ENCODE results near the gene CNOT10.

The CNOT10 gene

DNA sequence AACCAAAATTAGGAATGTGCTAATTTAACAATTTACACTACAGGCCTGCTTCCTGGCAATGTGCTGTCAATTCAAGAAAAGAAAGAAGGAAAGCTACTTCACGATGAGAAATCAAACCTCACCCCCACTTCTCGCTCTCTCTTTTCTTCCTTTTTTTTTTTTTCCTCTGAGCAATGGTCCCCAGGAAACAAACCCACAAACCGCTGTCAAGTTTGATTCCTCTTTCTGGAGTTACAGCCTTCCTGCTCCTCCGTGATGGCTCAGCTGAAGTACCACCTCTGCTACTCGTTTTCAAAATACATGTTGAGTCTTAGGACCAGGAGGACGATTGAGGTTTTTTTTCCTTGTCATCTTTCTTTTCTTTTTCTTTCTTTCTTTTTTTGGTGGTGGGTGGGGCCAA lies 129.4 kb downstream of the CNOT10 start:
- ChIA-PET POLR2A (no interaction called here), CTCF (no interaction called here)
- TF ChIP-seq ZNF747 (tag by site-specific recombination; IDR thresholded peaks at IDR 0.05) = no peak
- TF ChIP-seq ZBTB48 (tag by site-specific recombination; IDR thresholded peaks at IDR 0.05) = no peak
- Histone ChIP-seq H3K36me3 (ENCODE audit: control insufficient read depth in 2 of 2, insufficient read depth in 1 of 2, low read length in 2 of 2) (peaks cover 0 to 13% of the 10 kb centered on the region in 2 experiments; a peak in 1 of 3 replicates), H3K27ac (ENCODE audit: extremely low read depth, low read depth, low read length) (no peak overlapping the region), H3K4me3 (ENCODE audit: low read depth, low read length) (no peak overlapping the region), H3K9me3 (ENCODE audit: control insufficient read depth, insufficient read depth, low read depth, low read length) (no peaks in the 10 kb centered on the region), H3K4me1 (ENCODE audit: control insufficient read depth, insufficient read depth, low read length) (no peaks in the 10 kb centered on the region)

DNA sequence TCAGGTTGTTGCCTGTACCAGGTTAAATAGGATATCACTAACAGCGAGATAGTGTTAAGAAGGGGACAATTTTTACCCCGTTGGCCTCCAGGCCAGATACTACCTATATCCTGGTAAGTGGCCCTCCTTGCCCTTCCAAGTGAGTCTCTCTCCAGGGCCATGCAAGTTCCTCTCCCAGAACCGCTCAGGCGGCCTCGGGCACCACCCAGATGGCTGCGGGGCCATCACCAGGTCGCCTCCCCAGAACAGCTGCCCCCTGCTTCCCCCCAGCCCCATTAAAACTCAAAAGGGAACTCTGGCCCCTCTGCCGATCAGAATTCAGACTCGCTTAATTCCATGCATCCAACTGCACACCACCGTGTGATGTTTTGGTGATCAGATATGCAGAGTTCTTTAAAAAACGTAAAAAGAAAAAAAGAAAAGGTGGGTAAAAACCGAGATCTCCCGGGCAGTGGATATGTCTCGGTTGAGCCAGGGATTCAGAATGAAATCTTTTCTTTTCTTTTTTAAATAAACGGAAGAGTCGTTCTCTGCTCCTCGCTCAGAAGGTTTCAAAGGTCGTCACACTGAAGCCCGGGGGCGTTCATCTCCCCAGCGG lies 131.0 kb downstream of the CNOT10 start:
- Histone ChIP-seq H3K36me3 (ENCODE audit: control insufficient read depth in 2 of 2, insufficient read depth in 1 of 2, low read length in 2 of 2) (peaks cover 0 to 20% of the 10 kb centered on the region in 2 experiments; a peak in 1 of 3 replicates), H3K27ac (ENCODE audit: extremely low read depth, low read depth, low read length) (no peak overlapping the region), H3K4me1 (ENCODE audit: control insufficient read depth, insufficient read depth, low read length) (no peaks in the 10 kb centered on the region), H3K9me3 (ENCODE audit: control insufficient read depth, insufficient read depth, low read depth, low read length) (no peaks in the 10 kb centered on the region), H3K4me3 (ENCODE audit: low read depth, low read length) (no peak overlapping the region)
- TF ChIP-seq, protein P1, sequence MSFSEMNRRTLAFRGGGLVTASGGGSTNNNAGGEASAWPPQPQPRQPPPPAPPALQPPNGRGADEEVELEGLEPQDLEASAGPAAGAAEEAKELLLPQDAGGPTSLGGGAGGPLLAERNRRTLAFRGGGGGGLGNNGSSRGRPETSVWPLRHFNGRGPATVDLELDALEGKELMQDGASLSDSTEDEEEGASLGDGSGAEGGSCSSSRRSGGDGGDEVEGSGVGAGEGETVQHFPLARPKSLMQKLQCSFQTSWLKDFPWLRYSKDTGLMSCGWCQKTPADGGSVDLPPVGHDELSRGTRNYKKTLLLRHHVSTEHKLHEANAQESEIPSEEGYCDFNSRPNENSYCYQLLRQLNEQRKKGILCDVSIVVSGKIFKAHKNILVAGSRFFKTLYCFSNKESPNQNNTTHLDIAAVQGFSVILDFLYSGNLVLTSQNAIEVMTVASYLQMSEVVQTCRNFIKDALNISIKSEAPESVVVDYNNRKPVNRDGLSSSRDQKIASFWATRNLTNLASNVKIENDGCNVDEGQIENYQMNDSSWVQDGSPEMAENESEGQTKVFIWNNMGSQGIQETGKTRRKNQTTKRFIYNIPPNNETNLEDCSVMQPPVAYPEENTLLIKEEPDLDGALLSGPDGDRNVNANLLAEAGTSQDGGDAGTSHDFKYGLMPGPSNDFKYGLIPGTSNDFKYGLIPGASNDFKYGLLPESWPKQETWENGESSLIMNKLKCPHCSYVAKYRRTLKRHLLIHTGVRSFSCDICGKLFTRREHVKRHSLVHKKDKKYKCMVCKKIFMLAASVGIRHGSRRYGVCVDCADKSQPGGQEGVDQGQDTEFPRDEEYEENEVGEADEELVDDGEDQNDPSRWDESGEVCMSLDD (tag by site-specific recombination; IDR thresholded peaks at IDR 0.05) = no peak
- peak; percentile 38 for TF ChIP-seq ZNF335 (tag by site-specific recombination; conservative IDR thresholded peaks at IDR 0.05)
- POLR2A ChIA-PET = no interaction called here
- CTCF ChIA-PET = interaction anchor here (0.6 kb wide), 1 partner anchor 127 kb away, joined by 3 read pairs; no protein-coding TSS in a partner anchor

DNA sequence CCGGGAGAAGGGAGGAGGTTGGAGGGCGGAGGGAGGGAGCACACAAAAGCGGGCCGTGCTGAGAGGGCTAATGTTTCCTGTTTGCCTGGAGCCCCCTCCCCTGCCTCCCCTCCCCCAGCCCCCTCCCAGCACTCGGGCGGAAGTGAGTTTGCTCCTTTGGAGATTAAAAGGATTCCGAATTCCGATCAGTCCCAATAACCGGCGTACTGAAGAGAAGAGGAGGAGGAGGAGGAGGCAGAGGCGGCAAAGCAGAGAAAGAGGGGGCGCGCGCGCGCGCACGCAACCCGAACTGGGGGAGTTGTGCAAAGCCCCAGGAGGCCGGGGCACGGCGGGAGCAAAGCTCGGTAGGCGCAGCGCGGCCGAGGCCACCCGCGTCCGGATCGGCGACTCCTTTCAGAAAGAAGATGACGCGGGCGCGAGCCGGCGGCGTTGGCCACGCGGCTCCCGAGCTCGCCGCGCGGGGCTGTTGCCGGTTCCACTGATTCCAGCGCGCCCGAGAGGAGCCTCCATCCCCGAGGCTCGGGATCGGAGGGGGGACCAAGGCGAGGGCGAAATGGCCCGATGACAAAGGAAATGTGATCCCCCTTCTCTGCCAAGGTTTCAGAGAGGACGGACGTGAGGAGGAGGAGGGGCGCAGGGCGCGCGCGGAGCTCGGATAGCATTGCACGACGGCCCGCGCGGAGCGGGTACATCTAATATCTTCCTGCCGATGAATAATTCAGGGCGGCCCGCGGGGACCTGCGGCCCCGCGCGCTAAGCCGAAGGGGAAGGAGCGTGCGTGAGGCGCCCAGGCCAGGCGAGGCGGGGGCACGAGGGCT lies 131.7 kb downstream of the CNOT10 start:
- POLR2A ChIA-PET = no interaction called here
- Histone ChIP-seq H3K9me3 (ENCODE audit: control insufficient read depth, insufficient read depth, low read depth, low read length) (no peaks in the 10 kb centered on the region), H3K27ac (ENCODE audit: extremely low read depth, low read depth, low read length) (no peak overlapping the region; the same call in 1 of the 2 replicates), H3K4me1 (ENCODE audit: control insufficient read depth, insufficient read depth, low read length) (no peaks in the 10 kb centered on the region), H3K4me3 (ENCODE audit: low read depth, low read length) (peak overlapping the region; percentile 35), H3K36me3 (ENCODE audit: control insufficient read depth in 2 of 2, insufficient read depth in 1 of 2, low read length in 2 of 2) (peaks cover 0 to 20% of the 10 kb centered on the region in 2 experiments; a peak in 1 of 3 replicates)
- CTCF ChIA-PET = no interaction called here
- TF ChIP-seq HOXA7 (CRISPR knock-in tag; IDR thresholded peaks at IDR 0.05; ENCODE audit: borderline replicate concordance) (no peak), GLIS2 (tag by site-specific recombination; IDR thresholded peaks at IDR 0.05) (peak; percentile 26; the same call in 1 of the 2 replicates), GLIS1 (tag by site-specific recombination; IDR thresholded peaks at IDR 0.05) (peak; percentile 67), GLI4 (tag by site-specific recombination; IDR thresholded peaks at IDR 0.05) (no peak), ZNF239 (tag by site-specific recombination; IDR thresholded peaks at IDR 0.05) (no peak), MYNN (tag by site-specific recombination; IDR thresholded peaks at IDR 0.05; ENCODE audit: borderline replicate concordance) (no peak), ZNF654 (tag by site-specific recombination; IDR thresholded peaks at IDR 0.05; ENCODE audit: low read depth) (no peak), ZNF302 (tag by site-specific recombination; IDR thresholded peaks at IDR 0.05; ENCODE audit: low read depth) (no peak), ZNF114 (tag by site-specific recombination; IDR thresholded peaks at IDR 0.05) (no peak), ZNF791 (tag by site-specific recombination; IDR thresholded peaks at IDR 0.05) (no peak), ZNF341 (tag by site-specific recombination; IDR thresholded peaks at IDR 0.05; ENCODE audit: low read depth) (peak; percentile 41), ZBTB17 (tag by site-specific recombination; IDR thresholded peaks at IDR 0.05) (0 out of 2 replicates have a peak, but pooled peaks have one; percentile 14), ZNF585B (tag by site-specific recombination; IDR thresholded peaks at IDR 0.05) (no peak), ZBTB20 (tag by site-specific recombination; IDR thresholded peaks at IDR 0.05) (peak; percentile 26; the same call in 1 of the 2 replicates)
- TF ChIP-seq, protein P2, sequence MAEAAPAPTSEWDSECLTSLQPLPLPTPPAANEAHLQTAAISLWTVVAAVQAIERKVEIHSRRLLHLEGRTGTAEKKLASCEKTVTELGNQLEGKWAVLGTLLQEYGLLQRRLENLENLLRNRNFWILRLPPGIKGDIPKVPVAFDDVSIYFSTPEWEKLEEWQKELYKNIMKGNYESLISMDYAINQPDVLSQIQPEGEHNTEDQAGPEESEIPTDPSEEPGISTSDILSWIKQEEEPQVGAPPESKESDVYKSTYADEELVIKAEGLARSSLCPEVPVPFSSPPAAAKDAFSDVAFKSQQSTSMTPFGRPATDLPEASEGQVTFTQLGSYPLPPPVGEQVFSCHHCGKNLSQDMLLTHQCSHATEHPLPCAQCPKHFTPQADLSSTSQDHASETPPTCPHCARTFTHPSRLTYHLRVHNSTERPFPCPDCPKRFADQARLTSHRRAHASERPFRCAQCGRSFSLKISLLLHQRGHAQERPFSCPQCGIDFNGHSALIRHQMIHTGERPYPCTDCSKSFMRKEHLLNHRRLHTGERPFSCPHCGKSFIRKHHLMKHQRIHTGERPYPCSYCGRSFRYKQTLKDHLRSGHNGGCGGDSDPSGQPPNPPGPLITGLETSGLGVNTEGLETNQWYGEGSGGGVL (tag by site-specific recombination; IDR thresholded peaks at IDR 0.05) = peak; percentile 64; the same call in 1 of the 2 replicates
- TF ChIP-seq, protein P3, sequence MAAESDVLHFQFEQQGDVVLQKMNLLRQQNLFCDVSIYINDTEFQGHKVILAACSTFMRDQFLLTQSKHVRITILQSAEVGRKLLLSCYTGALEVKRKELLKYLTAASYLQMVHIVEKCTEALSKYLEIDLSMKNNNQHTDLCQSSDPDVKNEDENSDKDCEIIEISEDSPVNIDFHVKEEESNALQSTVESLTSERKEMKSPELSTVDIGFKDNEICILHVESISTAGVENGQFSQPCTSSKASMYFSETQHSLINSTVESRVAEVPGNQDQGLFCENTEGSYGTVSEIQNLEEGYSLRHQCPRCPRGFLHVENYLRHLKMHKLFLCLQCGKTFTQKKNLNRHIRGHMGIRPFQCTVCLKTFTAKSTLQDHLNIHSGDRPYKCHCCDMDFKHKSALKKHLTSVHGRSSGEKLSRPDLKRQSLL (tag by site-specific recombination; IDR thresholded peaks at IDR 0.05) = no peak
- TF ChIP-seq, protein P4, sequence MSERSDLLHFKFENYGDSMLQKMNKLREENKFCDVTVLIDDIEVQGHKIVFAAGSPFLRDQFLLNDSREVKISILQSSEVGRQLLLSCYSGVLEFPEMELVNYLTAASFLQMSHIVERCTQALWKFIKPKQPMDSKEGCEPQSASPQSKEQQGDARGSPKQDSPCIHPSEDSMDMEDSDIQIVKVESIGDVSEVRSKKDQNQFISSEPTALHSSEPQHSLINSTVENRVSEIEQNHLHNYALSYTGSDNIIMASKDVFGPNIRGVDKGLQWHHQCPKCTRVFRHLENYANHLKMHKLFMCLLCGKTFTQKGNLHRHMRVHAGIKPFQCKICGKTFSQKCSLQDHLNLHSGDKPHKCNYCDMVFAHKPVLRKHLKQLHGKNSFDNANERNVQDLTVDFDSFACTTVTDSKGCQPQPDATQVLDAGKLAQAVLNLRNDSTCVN (tag by site-specific recombination; optimal IDR thresholded peaks at IDR 0.05) = peak; percentile 84
- TF ChIP-seq, protein P5, sequence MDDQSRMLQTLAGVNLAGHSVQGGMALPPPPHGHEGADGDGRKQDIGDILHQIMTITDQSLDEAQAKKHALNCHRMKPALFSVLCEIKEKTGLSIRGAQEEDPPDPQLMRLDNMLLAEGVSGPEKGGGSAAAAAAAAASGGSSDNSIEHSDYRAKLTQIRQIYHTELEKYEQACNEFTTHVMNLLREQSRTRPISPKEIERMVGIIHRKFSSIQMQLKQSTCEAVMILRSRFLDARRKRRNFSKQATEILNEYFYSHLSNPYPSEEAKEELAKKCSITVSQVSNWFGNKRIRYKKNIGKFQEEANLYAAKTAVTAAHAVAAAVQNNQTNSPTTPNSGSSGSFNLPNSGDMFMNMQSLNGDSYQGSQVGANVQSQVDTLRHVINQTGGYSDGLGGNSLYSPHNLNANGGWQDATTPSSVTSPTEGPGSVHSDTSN (CRISPR knock-in tag; IDR thresholded peaks at IDR 0.05) = no peak

Measured in HEK293 (cell line).